Right lobe of liver (tissue), 6 donors: ENCODE measurements around the gene NDUFAF2. TPM values are rescaled to one million over a fixed set of nuclear protein-coding genes. Genes with fewer than 3 reads are reported as not detected.

ENCODE experiments used
- ATAC-seq, 4 donors: fragments of 200-7000 bp; cut with Tn5 transposase; one replicate each; pipeline ENCODE4 v1.9.1; 2020; ENCODE audit warnings: mild to moderate bottlenecking in 4 of 4, moderate library complexity in 4 of 4
- DNase-seq, 3 donors: peaks; one replicate each; pipeline ENCODE4 v3.0.0-alpha.2; 2020
- H3K27ac ChIP-seq, 3 donors: fragments of 200-600 bp; one replicate each; pipeline ENCODE4 v1.8.0; 2022
- H3K27me3 ChIP-seq, 2 donors: fragments of 200-600 bp; one replicate each; pipeline ENCODE4 v1.8.0; 2022
- H3K36me3 ChIP-seq, 4 donors: fragments of 200-600 bp; sonication (generic) in 1 of 4; one replicate each; pipeline versions ENCODE4 v1.5.1 to v1.8.0; 2017 to 2022; ENCODE audit warnings: control low read depth in 1 of 4
- H3K4me1 ChIP-seq, 4 donors: fragments of 200-600 bp; sonication (generic) in 1 of 4; one replicate each; pipeline versions ENCODE4 v1.5.1 to v1.8.0; 2017 to 2022; ENCODE audit warnings: control low read depth in 1 of 4
- H3K4me3 ChIP-seq, 3 donors: fragments of 200-600 bp; one replicate each; pipeline ENCODE4 v1.8.0; 2022
- H3K9me3 ChIP-seq, 4 donors: fragments of 200-600 bp; sonication (generic) in 1 of 4; one replicate each; pipeline versions ENCODE4 v1.5.1 to v1.8.0; 2017 to 2022; ENCODE audit warnings: control low read depth in 1 of 4
- CTCF ChIP-seq, 4 donors: fragments of 200-600 bp in 3 of 4; fragments of 450-650 bp in 1 of 4; IDR thresholded peaks; one replicate each; pipeline versions ENCODE4 v1.5.1 to v1.8.0; 2016 to 2022; ENCODE audit warnings: antibody characterized with exemption in 4 of 4, mild to moderate bottlenecking in 2 of 4
- POLR2A ChIP-seq: fragments of 450-650 bp; IDR thresholded peaks from one replicate; pipeline ENCODE4 v1.6.1; 2017; ENCODE audit warnings: antibody characterized with exemption, mild to moderate bottlenecking
- WGBS: methylation state at CpG from one replicate; pipeline ENCODE4 v1.1.6; 2018; ENCODE audit warnings: low coverage, low lambda C conversion rate; ENCODE audit not compliant: insufficient coverage; ENCODE audit errors: missing lambda C conversion rate; 5-methylcytosine and 5-hydroxymethylcytosine counted together
- intact Hi-C, 2 donors: fragments of 100-400 bp; cut with DNase I; formaldehyde crosslinking; loops; one replicate each; pipeline versions ENCODE4 v1.11.2 to v1.14.1; 2022
- total RNA-seq, 6 experiments: library from RNA; depleted of rRNA in 2 of 6; stranded (reverse); fragments of >200 nt in 2 of 6; fragmentation: NEBNext Ultra II Directional in 3 of 6; extraction: Animal tissue kit (Norgen Biotek cat#: 25700) in 3 of 6; gene quantifications; one replicate each; pipeline versions ENCODE4 v1.1.0 to v1.2.4, GENCODE V29; 2016 to 2023
- donor health status: DM: no; HTN: yes; CAD: no.
- donor health status: DM: no; HTN: no; CAD: no.
- donor health status: DM: no; HTN: no; CAD: no.
- donor health status: DM: no; HTN: yes; CAD: no.
- donor health status: DM: no; HTN: yes; CAD: no.

The NDUFAF2 gene
- total RNA-seq, 6 experiments from 2014 or later = 8.4 to 30.1 (median 11.8) TPM

- 95% methylated on average over 9 of the region's 13 CpGs for WGBS
- no peak overlapping the region for H3K4me3 ChIP-seq
- no peak for TF ChIP-seq CTCF (IDR thresholded peaks at IDR 0.05)
- no peak for TF ChIP-seq POLR2A
Observed at GRCh38 chr5:61163905-61164304, 218.9 kb downstream of the NDUFAF2 start.

GRCh38 chr5:61167382-61167781, 222.4 kb downstream of the NDUFAF2 start:
- H3K4me3 ChIP-seq = no peak overlapping the region
- DNase-seq (no peak), ATAC-seq (no peak)
- WGBS = 48% methylated on average over 4 of the region's 4 CpGs
- peak; percentile 10 to 42 (median 36) for TF ChIP-seq CTCF (IDR thresholded peaks at IDR 0.05)
- TF ChIP-seq POLR2A = no peak
- H3K36me3 ChIP-seq = no peaks in the 10 kb centered on the region
- peaks cover 0 to 9% (median 0%) of the 10 kb centered on the region in 4 donors for H3K4me1 ChIP-seq
- intact Hi-C loops = no loop called here
- H3K27me3 ChIP-seq = no peaks in the 10 kb centered on the region
- no peak overlapping the region for H3K27ac ChIP-seq
- no peaks in the 10 kb centered on the region for H3K9me3 ChIP-seq

More at GRCh38 chr5:61163905-61164304, 218.9 kb downstream of the NDUFAF2 start:
- Histone ChIP-seq H3K36me3 (peaks cover 0 to 12% (median 2%) of the 10 kb centered on the region in 4 donors), H3K27me3 (no peaks in the 10 kb centered on the region), H3K27ac (peak overlapping the region in 1 of 3 donors; percentile 95), H3K9me3 (no peaks in the 10 kb centered on the region), H3K4me1 (peaks cover 0 to 14% (median 3%) of the 10 kb centered on the region in 4 donors)
- DNase-seq = no peak
- intact Hi-C loops = no loop called here
- ATAC-seq = no peak

DNA sequence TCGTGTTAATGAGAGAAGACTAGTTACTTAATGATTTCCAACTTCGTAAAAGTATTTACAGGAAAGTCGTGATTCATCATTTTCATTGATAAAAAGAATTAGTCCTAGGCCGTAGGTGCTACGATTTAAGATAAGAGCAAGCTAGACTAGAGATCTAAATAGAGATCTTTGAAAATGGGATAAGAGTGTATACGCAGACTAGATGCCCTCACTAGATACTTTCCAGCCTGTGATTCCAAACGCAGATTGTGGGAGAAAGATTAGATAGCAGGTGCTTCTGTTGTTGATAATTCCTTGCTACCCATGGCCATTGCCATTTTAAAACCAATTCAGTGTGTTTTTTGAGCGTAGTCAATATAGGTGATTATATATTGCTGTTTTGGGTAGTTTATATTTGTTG, 223.9 kb downstream of the NDUFAF2 start:
- no peak for DNase-seq
- peaks cover 0 to 5% (median 0%) of the 10 kb centered on the region in 4 donors for H3K4me1 ChIP-seq
- H3K27ac ChIP-seq = no peak overlapping the region
- TF ChIP-seq CTCF (IDR thresholded peaks at IDR 0.05) (no peak), POLR2A (no peak)
- ATAC-seq = no peak
- WGBS = 95% methylated on average over 8 of the region's 8 CpGs
- no peaks in the 10 kb centered on the region for H3K27me3 ChIP-seq
- H3K9me3 ChIP-seq = no peaks in the 10 kb centered on the region
- H3K36me3 ChIP-seq = no peaks in the 10 kb centered on the region
- intact Hi-C loops = no loop called here
- no peak overlapping the region for H3K4me3 ChIP-seq

GRCh38 chr5:61171479-61171878, 226.5 kb downstream of the NDUFAF2 start:
- Histone ChIP-seq H3K27me3 (no peaks in the 10 kb centered on the region), H3K36me3 (no peaks in the 10 kb centered on the region), H3K27ac (no peak overlapping the region), H3K9me3 (no peaks in the 10 kb centered on the region), H3K4me3 (no peak overlapping the region), H3K4me1 (no peaks in the 10 kb centered on the region)
- DNase-seq (no peak), ATAC-seq (no peak)
- no peak for TF ChIP-seq CTCF (IDR thresholded peaks at IDR 0.05)
- TF ChIP-seq POLR2A = no peak
- 90% methylated on average over 1 of the region's 1 CpG for WGBS
- intact Hi-C loops = no loop called here

- Histone ChIP-seq H3K27ac (no peak overlapping the region), H3K9me3 (no peaks in the 10 kb centered on the region), H3K27me3 (no peaks in the 10 kb centered on the region), H3K4me1 (no peaks in the 10 kb centered on the region), H3K4me3 (no peak overlapping the region), H3K36me3 (no peaks in the 10 kb centered on the region)
- DNase-seq (no peak), ATAC-seq (no peak)
- intact Hi-C loops = no loop called here
- no CpG with 5 or more reads among the region's 3 CpGs for WGBS
- TF ChIP-seq POLR2A = no peak
Observed at GRCh38 chr5:61176631-61177030, 231.6 kb downstream of the NDUFAF2 start.
